ENCODE measurements around the gene ADAMTS12. TPM values are rescaled to one million over a fixed set of nuclear protein-coding genes. Genes with fewer than 3 reads are reported as not detected.

ADAMTS12 gene
- polyA plus RNA-seq, 1 donor from 2014 or later, result 0.07 TPM

DNA sequence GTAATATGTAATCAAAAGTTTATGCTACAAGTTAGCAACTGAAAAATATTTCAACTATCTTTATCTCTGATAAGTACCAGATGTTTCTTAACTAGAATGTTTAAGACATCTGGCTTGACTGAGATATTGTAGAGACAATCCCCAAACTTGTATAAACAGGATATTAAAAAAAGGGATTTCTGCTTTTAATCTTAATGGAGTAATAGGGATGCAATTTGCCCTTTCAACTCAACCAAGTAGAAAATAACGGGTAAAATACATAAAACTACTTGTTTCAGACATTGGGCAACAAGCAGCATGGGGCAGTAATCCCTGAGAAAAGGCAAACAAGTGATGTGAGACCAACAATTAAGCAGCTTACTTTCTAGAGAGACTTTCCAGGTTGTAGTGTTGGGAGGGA lies 9.4 kb upstream of the ADAMTS12 start:
- no peak overlapping the region for H3K4me3 ChIP-seq (ENCODE audit: low read length)
- H3K79me2 ChIP-seq (replicated peaks; ENCODE audit: insufficient read depth, low read length), result no peaks in the 10 kb centered on the region
- no peaks in the 10 kb centered on the region for H3K27me3 ChIP-seq (ENCODE audit: insufficient read depth, low read depth, low read length)
- H3K27ac ChIP-seq (ENCODE audit: low read length), result no peak overlapping the region
- no peaks in the 10 kb centered on the region for H3F3A ChIP-seq (ENCODE audit: insufficient read depth, low read length, poor library complexity, severe bottlenecking)
- no peaks in the 10 kb centered on the region for H4K20me1 ChIP-seq (ENCODE audit: insufficient read depth)
- H3K9me2 ChIP-seq (ENCODE audit: insufficient read depth, low read length), result no peaks in the 10 kb centered on the region
- H2AFZ ChIP-seq (ENCODE audit: low read depth, low read length), result no peak overlapping the region
- no peaks in the 10 kb centered on the region for H3K9me3 ChIP-seq (ENCODE audit: low read length)
- no peak overlapping the region for H3K9ac ChIP-seq (ENCODE audit: low read length)
- no peaks in the 10 kb centered on the region for H3K36me3 ChIP-seq (ENCODE audit: insufficient read depth, low read length)
- H3K4me2 ChIP-seq (ENCODE audit: low read length), result no peak overlapping the region
- TF ChIP-seq SMC3 (conservative IDR thresholded peaks at IDR 0.05; ENCODE audit: poor library complexity) (no peak), TAF1 (IDR thresholded peaks at IDR 0.05; ENCODE audit: low read depth) (no peak), MXI1 (conservative IDR thresholded peaks at IDR 0.05; ENCODE audit: poor library complexity, severe bottlenecking) (no peak), POLR2AphosphoS5 (IDR thresholded peaks at IDR 0.05) (no peak), EZH2 (IDR thresholded peaks at IDR 0.05; ENCODE audit: borderline replicate concordance, insufficient read depth, low read length, poor library complexity, severe bottlenecking) (no peak), RAD21 (conservative IDR thresholded peaks at IDR 0.05) (no peak)
- TF ChIP-seq, protein P1, sequence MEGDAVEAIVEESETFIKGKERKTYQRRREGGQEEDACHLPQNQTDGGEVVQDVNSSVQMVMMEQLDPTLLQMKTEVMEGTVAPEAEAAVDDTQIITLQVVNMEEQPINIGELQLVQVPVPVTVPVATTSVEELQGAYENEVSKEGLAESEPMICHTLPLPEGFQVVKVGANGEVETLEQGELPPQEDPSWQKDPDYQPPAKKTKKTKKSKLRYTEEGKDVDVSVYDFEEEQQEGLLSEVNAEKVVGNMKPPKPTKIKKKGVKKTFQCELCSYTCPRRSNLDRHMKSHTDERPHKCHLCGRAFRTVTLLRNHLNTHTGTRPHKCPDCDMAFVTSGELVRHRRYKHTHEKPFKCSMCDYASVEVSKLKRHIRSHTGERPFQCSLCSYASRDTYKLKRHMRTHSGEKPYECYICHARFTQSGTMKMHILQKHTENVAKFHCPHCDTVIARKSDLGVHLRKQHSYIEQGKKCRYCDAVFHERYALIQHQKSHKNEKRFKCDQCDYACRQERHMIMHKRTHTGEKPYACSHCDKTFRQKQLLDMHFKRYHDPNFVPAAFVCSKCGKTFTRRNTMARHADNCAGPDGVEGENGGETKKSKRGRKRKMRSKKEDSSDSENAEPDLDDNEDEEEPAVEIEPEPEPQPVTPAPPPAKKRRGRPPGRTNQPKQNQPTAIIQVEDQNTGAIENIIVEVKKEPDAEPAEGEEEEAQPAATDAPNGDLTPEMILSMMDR (IDR thresholded peaks at IDR 0.05; ENCODE audit: poor library complexity, severe bottlenecking), result no peak
- TF ChIP-seq, protein P2, sequence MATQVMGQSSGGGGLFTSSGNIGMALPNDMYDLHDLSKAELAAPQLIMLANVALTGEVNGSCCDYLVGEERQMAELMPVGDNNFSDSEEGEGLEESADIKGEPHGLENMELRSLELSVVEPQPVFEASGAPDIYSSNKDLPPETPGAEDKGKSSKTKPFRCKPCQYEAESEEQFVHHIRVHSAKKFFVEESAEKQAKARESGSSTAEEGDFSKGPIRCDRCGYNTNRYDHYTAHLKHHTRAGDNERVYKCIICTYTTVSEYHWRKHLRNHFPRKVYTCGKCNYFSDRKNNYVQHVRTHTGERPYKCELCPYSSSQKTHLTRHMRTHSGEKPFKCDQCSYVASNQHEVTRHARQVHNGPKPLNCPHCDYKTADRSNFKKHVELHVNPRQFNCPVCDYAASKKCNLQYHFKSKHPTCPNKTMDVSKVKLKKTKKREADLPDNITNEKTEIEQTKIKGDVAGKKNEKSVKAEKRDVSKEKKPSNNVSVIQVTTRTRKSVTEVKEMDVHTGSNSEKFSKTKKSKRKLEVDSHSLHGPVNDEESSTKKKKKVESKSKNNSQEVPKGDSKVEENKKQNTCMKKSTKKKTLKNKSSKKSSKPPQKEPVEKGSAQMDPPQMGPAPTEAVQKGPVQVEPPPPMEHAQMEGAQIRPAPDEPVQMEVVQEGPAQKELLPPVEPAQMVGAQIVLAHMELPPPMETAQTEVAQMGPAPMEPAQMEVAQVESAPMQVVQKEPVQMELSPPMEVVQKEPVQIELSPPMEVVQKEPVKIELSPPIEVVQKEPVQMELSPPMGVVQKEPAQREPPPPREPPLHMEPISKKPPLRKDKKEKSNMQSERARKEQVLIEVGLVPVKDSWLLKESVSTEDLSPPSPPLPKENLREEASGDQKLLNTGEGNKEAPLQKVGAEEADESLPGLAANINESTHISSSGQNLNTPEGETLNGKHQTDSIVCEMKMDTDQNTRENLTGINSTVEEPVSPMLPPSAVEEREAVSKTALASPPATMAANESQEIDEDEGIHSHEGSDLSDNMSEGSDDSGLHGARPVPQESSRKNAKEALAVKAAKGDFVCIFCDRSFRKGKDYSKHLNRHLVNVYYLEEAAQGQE (IDR thresholded peaks at IDR 0.05; ENCODE audit: borderline replicate concordance), result no peak

DNA sequence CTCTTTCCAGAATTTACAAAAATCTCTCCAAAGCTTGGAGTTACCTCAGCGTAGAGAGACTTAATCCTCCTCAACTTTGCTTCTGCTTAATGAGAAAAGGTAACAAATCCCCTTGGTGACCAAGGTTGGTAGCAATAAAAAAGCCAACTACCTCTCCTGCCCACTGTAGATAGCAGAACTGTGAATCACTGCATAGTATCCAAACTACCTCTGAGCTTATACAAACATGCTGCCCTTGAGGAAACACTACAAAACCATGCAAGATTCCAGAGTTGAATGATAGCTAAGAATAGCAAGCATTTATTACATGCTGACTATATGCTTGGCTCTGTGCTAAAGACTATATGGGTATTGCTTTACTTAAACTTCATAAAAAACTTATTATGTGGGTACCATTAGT lies 2.8 kb upstream of the ADAMTS12 start:
- Histone ChIP-seq H2AFZ (ENCODE audit: low read depth, low read length) (no peak overlapping the region), H3F3A (ENCODE audit: insufficient read depth, low read length, poor library complexity, severe bottlenecking) (no peaks in the 10 kb centered on the region), H3K4me3 (ENCODE audit: low read length) (no peak overlapping the region), H3K36me3 (ENCODE audit: insufficient read depth, low read length) (no peaks in the 10 kb centered on the region), H3K9ac (ENCODE audit: low read length) (no peak overlapping the region), H4K20me1 (ENCODE audit: insufficient read depth) (no peaks in the 10 kb centered on the region), H3K4me2 (ENCODE audit: low read length) (no peak overlapping the region), H3K79me2 (replicated peaks; ENCODE audit: insufficient read depth, low read length) (no peaks in the 10 kb centered on the region), H3K27ac (ENCODE audit: low read length) (no peak overlapping the region), H3K27me3 (ENCODE audit: insufficient read depth, low read depth, low read length) (peaks cover 13% of the 10 kb centered on the region), H3K9me3 (ENCODE audit: low read length) (no peaks in the 10 kb centered on the region), H3K9me2 (ENCODE audit: insufficient read depth, low read length) (no peaks in the 10 kb centered on the region)
- TF ChIP-seq MXI1 (conservative IDR thresholded peaks at IDR 0.05; ENCODE audit: poor library complexity, severe bottlenecking) (no peak), SMC3 (conservative IDR thresholded peaks at IDR 0.05; ENCODE audit: poor library complexity) (no peak), EZH2 (IDR thresholded peaks at IDR 0.05; ENCODE audit: borderline replicate concordance, insufficient read depth, low read length, poor library complexity, severe bottlenecking) (no peak), TAF1 (IDR thresholded peaks at IDR 0.05; ENCODE audit: low read depth) (no peak), RAD21 (conservative IDR thresholded peaks at IDR 0.05) (no peak), POLR2AphosphoS5 (IDR thresholded peaks at IDR 0.05) (no peak), EP300 (conservative IDR thresholded peaks at IDR 0.05; ENCODE audit: poor library complexity, severe bottlenecking) (no peak)
- TF ChIP-seq, protein P2 (IDR thresholded peaks at IDR 0.05; ENCODE audit: borderline replicate concordance), result no peak
- TF ChIP-seq, protein P1 (IDR thresholded peaks at IDR 0.05; ENCODE audit: poor library complexity, severe bottlenecking), result no peak

Data from neural cell (in vitro differentiated cells).